Endometrium (tissue), 2 donors: Measurements from ENCODE around the gene CX3CR1.

Experiments
- FAIRE-seq: peaks from 2 replicates; lab custom pipeline; 2012; peaks lifted over from hg19 to GRCh38; lab: Jason Lieb, UNC
- donor health status: control.
- donor health status: control.

CX3CR1 gene

GRCh38 chr3:39291903-39292329 lies 12.1 kb upstream of the CX3CR1 start:
- FAIRE-seq: no peak

DNA sequence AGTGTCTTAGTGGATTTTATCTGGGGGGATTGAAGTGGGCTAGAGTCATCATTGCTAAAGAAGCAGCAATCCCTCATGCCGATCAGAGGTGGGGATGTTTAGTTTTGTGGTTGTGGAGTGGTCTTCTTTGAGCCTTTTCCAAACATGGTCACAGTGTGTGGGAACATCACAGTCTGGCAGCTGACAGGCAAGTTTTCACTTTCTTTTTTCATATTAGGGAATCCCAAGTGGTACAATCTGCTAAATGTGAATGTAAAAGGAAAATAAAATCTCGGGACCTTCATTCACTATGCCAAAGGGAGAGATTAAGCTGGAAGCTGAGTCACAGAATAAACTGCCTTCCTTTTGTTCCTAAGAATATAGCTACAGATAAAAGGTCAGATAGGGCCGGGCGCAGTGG lies 10.4 kb upstream of the CX3CR1 start:
- no peak for FAIRE-seq

GRCh38 chr3:39289107-39289506 lies 9.3 kb upstream of the CX3CR1 start:
- FAIRE-seq: no peak

DNA sequence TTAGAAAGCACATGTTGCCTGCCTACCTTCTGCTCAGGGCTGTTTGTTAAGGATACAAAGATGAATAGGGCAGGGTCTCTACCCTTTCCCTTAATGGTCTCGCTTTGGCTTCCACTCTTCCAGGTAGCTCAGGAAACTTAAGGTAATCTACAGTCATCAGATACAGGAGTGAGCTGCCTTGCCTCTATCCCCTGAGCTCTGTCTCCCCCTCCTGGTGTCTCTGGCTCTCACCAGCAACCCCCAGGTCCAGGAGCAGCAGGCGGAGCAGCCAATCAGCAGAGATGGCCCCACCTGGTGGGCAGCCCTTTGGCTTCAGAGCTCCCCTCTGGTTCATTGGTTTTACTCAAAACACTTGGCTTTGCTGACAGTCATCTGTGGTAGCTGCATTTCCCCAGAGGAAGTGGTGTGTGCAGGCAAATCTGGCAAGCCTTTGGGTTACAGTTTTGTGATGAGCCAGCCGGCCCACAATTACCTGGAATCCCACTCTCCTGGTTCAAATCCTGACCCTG lies 8.5 kb upstream of the CX3CR1 start:
- no peak for FAIRE-seq

DNA sequence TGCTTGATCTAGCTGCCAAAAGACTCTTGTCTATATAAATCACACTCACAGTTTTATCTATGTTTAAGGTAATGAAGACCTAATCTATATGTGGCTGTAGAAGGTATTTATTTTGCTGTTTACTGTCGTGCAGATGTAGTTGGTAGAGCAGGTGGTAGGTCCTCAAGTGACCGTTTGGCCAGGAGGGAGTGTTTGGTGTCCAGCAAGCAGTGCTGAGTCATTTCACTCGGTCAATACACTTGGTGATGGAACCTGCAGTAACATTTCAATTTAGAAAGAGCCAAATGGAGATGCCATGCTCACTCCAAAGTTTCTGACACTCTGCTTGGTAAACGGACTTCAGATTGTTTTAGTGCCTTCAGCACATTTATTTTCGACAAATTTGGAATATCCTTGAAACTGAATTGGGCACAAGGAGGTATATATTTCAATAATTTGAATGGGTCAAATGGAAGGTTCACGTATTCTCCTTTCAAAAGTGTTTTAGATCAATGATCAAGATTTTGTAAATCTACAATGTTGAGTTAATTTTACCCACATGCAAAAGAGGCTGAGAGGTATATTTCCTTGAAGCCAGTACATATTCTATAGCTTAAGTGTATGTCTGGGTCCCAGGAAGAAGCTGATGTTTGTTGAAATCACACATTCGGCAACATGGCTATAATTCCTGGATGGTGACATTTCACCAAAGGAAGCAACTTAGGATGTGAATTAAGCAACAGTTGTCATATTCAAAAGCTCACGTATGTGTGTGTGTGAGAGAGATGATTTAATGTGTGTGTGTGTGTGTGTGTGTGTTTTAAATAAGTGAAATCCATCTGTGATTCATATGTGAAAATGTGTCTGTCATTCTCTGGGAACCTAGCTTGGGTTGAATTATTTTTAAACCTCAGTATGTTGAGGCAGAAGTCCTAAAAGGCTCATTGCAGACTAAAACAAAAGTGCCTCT lies 7.7 kb upstream of the CX3CR1 start:
- FAIRE-seq: no peak

GRCh38 chr3:39286771-39287170 lies 6.9 kb upstream of the CX3CR1 start:
- no peak for FAIRE-seq

GRCh38 chr3:39285332-39285731 lies 5.5 kb upstream of the CX3CR1 start:
- FAIRE-seq: no peak

GRCh38 chr3:39284457-39284881 lies 4.6 kb upstream of the CX3CR1 start:
- FAIRE-seq: no peak

DNA sequence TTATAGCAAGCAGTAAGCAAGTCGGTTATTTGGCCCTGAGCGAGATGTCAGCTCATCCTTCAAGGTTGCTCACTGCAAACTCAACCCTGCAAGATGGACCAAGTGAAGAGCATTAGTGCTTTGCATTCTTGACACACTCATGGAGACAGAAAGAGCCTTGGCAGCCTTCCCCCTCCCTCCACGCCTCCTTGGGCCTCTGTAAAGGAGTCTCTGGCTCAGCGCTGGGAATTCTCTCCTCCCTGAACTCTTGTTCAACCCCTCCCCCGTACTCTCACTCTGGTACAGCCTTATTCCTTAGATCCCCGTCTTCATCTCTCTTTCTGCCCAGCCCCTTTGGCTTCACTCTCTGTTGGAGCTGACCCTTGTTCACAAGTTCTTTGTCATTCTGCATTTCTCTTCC lies 2.2 kb upstream of the CX3CR1 start:
- no peak for FAIRE-seq

GRCh38 chr3:39281533-39281932 lies 1.7 kb upstream of the CX3CR1 start:
- FAIRE-seq: no peak

DNA sequence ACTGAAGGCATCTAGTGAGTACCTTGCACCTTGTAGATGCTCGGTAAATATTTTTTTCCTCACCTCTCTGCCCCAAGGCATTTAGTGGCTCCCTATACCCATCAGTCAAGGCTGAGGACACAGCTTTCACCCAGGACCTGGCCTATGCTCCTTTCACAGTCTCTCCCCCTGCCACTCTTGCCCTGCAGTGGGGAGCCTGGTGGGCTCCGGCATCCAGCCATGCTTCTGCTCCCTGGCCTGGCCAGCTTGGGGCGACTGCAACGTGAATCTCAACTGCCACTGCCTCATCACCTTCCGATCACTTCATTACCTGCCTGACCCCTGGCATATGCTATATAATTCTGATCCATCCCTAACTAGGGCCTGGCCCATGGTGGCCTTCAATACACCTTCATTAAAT lies 735 bp upstream of the CX3CR1 start:
- no peak for FAIRE-seq

DNA sequence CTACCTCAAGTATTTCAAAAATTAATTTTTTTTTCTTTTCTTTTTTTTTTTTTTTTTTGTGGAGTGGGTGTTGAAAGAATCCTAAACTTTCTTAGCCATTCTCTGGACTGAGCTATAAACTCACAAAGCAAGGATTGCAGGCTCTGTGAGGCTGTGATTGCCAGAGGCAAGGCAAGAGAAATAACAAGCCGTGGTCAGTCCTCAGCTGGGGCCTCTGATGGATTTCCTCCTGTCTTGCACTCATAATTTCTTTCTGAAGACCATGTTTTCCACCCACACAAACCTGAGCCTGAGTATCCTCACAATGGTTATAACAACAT lies 1.3 kb downstream of the CX3CR1 start:
- FAIRE-seq: no peak

- FAIRE-seq: no peak
Observed at GRCh38 chr3:39277893-39278615, 1.8 kb downstream of the CX3CR1 start.

DNA sequence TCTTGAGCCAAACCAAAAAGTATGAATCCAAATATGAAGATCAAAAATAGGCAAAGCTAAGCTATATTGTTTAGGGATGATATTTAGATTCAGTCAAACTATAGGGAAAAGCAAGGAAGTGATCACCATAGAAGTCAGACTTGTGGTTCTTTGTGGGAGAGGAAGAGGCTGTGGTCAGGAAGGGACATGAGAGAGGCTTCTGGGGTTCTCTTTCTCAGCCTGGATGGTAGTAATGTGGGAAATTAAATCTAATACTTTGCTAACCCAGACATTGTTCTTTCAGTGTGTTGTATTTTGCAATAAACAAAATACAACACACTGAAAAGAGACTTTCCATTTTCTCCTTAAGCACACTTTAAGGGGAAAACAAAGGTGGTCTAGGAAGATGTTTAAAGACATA lies 3.1 kb downstream of the CX3CR1 start:
- no peak for FAIRE-seq

GRCh38 chr3:39275963-39276593 lies 3.8 kb downstream of the CX3CR1 start:
- FAIRE-seq: no peak

GRCh38 chr3:39275052-39275451 lies 4.8 kb downstream of the CX3CR1 start:
- no peak for FAIRE-seq

DNA sequence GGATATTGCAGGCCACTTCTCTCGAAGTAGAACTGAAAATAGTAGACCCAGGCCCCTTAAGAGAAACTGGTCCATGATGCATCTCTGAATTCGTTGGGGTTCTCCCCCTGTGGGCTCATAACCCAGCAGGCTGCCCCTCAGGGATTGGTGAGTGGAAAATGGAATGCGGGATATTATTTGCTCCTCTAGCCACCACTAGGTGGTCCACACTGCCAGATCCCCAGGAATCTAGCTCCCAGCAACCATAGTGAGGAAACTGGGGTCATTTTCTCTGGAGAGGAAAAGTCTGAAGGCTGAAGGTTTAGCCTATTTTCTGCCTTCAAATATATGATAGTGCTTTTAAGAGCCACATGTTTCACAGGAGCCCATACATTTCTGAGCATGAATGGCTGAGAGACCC lies 6.7 kb downstream of the CX3CR1 start:
- FAIRE-seq: no peak

- FAIRE-seq: no peak
Observed at GRCh38 chr3:39272191-39272590, 7.6 kb downstream of the CX3CR1 start.

DNA sequence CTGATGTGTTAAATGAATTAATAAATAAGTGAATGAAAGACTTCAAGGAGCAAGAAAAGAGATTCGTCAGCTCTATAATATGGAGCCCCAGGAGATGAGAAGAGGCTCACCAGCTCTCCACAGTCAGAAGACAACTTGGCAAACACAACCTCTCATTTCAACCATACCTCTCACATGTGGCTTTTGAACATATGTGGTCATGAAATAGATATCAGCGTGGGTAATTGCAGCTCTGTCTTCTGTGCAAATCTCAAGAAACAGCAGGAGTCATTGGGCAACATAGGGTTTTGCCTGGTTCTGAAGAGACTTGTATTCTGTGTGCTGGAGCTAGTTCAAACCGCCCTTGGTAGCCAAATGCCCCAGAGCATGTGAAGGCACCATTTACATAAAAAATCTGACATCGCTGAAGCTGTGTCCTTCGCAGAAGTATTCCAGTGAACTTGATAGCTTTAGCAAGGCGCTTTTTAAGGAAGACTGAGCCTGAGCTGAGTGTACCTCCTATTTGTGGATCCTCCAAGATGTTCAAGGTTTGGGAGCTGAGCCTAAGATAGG lies 8.4 kb downstream of the CX3CR1 start:
- no peak for FAIRE-seq

- no peak for FAIRE-seq
Observed at GRCh38 chr3:39269528-39269927, 10.3 kb downstream of the CX3CR1 start.

DNA sequence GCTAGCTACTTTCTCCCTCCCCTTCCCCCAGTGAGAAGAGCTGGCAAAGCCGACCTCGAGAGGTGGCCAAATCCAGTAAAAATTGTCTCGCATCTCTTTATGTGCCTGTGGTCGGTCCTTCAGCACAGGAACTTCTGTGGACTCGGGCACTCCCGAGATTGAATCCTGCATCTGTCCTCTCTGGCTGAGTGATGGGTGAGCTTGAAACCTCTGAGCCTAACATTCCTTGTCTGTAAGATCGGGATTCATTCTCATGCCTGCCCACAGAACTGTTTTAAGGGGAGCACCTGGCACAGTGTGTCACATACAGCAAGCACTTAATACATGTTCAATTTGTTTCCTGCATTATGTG lies 11.3 kb downstream of the CX3CR1 start:
- FAIRE-seq: no peak
